ENCODE results near the gene COMMD3. TPM values are rescaled to one million over a fixed set of nuclear protein-coding genes. Genes with fewer than 3 reads are reported as not detected.

The COMMD3 gene
- total RNA-seq, 6 experiments from 2014 or later, result 23.2 to 39.0 (median 32.0) TPM

DNA sequence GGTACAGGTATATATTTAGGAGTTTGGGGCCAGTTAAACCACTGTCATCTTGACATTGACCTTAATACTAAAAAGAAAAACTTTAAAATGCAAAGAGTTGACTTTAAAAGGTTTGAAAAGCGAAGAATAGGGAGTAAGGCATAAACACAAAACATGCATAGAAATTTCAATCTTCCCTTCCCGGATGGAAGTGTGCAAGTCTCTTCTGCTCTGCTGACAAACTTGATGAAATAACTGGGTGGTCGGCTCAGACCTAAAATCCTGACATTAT is 25.7 kb downstream of the COMMD3 start:
- Histone ChIP-seq H3K9me3 (no peaks in the 10 kb centered on the region), H3K27me3 (peaks cover 26 to 61% of the 10 kb centered on the region in 2 donors), H3K27ac (no peak overlapping the region), H3K4me3 (no peak overlapping the region), H3K36me3 (no peaks in the 10 kb centered on the region), H3K4me1 (peaks cover 0 to 5% (median 1%) of the 10 kb centered on the region in 4 donors)
- no peak for ATAC-seq
- DNase-seq, result no peak
- TF ChIP-seq, protein P1, sequence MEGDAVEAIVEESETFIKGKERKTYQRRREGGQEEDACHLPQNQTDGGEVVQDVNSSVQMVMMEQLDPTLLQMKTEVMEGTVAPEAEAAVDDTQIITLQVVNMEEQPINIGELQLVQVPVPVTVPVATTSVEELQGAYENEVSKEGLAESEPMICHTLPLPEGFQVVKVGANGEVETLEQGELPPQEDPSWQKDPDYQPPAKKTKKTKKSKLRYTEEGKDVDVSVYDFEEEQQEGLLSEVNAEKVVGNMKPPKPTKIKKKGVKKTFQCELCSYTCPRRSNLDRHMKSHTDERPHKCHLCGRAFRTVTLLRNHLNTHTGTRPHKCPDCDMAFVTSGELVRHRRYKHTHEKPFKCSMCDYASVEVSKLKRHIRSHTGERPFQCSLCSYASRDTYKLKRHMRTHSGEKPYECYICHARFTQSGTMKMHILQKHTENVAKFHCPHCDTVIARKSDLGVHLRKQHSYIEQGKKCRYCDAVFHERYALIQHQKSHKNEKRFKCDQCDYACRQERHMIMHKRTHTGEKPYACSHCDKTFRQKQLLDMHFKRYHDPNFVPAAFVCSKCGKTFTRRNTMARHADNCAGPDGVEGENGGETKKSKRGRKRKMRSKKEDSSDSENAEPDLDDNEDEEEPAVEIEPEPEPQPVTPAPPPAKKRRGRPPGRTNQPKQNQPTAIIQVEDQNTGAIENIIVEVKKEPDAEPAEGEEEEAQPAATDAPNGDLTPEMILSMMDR (IDR thresholded peaks at IDR 0.05), result no peak
- no peak for TF ChIP-seq POLR2A (IDR thresholded peaks at IDR 0.05)
- intact Hi-C loops (cut with DNase I), result no loop called here
- 39% methylated on average over 3 of the region's 3 CpGs for WGBS (ENCODE audit: insufficient coverage, low coverage, low lambda C conversion rate, missing lambda C conversion rate)

DNA sequence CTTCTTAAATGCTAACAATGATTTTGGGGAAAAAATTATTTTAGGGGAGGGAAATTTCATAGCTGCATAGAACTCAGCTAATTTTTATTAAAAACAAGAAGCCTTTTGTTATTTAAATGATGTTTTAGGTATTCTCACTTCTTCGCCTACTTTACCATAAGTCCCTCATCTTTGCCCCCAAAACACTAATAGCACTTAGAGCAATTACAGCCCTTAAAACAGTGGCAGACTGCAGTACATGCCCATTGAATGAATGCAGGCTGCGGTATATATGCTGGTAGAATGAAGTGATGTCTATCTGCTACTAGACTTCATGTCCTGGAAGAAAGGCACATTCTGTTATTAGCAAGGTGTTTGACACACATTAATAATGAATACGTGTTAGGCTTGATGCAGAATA is 26.2 kb downstream of the COMMD3 start:
- TF ChIP-seq, protein P1 (IDR thresholded peaks at IDR 0.05), result no peak
- TF ChIP-seq POLR2A (IDR thresholded peaks at IDR 0.05), result no peak
- H3K4me3 ChIP-seq, result no peak overlapping the region
- DNase-seq (no peak), ATAC-seq (no peak)
- intact Hi-C loops (cut with DNase I), result no loop called here
- H3K9me3 ChIP-seq, result no peaks in the 10 kb centered on the region
- peaks cover 0 to 5% (median 1%) of the 10 kb centered on the region in 4 donors for H3K4me1 ChIP-seq
- 37% methylated on average over 3 of the region's 3 CpGs for WGBS (ENCODE audit: insufficient coverage, low coverage, low lambda C conversion rate, missing lambda C conversion rate)
- no peak overlapping the region for H3K27ac ChIP-seq
- no peaks in the 10 kb centered on the region for H3K36me3 ChIP-seq
- peaks cover 22 to 56% of the 10 kb centered on the region in 2 donors for H3K27me3 ChIP-seq

DNA sequence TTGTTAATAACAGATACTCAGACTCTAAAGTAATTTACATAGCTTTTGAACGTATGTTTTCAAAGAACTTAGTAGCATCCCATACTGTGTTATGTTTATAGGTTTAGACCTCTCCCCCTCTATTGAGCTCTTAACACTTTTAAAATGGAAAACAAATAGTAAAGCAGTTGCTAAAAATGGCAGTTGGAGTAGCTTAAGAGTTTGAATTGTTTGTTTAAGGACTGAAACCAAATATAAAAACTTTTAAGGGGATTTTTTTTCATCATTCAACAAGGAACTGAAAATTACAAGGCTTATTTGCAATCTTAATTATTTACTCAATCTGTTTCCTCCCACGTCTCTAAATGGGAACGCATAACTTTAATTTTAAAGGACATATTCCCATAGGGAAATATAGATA is 27.5 kb downstream of the COMMD3 start:
- TF ChIP-seq, protein P1 (IDR thresholded peaks at IDR 0.05), result no peak
- no peak for TF ChIP-seq POLR2A (IDR thresholded peaks at IDR 0.05)
- Histone ChIP-seq H3K27me3 (peaks cover 22 to 48% of the 10 kb centered on the region in 2 donors), H3K4me1 (peaks cover 0 to 5% (median 1%) of the 10 kb centered on the region in 4 donors), H3K9me3 (no peaks in the 10 kb centered on the region), H3K36me3 (no peaks in the 10 kb centered on the region), H3K4me3 (no peak overlapping the region), H3K27ac (no peak overlapping the region)
- 17% methylated on average over 3 of the region's 3 CpGs for WGBS (ENCODE audit: insufficient coverage, low coverage, low lambda C conversion rate, missing lambda C conversion rate)
- no peak for ATAC-seq
- no peak for DNase-seq
- intact Hi-C loops (cut with DNase I), result no loop called here

DNA sequence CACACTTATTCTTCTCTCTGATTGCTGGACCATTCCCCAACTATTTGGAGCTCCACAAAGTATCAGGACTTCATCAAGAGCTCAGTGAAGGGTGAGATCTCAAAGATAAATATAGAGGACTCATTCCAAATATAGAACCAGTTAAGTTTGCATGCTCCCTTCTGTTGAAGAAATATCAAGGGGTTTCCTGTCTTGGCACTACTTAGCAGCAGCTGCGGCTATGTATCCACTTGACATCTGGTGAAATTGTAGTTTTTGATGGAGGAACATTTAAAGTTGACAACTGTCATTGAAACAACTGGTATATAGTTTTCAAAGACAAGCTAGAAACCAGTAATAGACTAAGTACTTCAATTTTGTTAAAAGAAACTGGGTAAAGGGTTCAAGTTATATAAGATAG is 28.1 kb downstream of the COMMD3 start:
- ATAC-seq, result no peak
- Histone ChIP-seq H3K36me3 (no peaks in the 10 kb centered on the region), H3K4me3 (no peak overlapping the region), H3K9me3 (no peaks in the 10 kb centered on the region), H3K27ac (no peak overlapping the region), H3K27me3 (peaks cover 22 to 43% of the 10 kb centered on the region in 2 donors), H3K4me1 (peaks cover 0 to 5% (median 1%) of the 10 kb centered on the region in 4 donors)
- TF ChIP-seq, protein P1 (IDR thresholded peaks at IDR 0.05), result no peak
- TF ChIP-seq POLR2A (IDR thresholded peaks at IDR 0.05), result no peak
- intact Hi-C loops (cut with DNase I), result no loop called here
- DNase-seq, result no peak
- WGBS (ENCODE audit: insufficient coverage, low coverage, low lambda C conversion rate, missing lambda C conversion rate), result 21% methylated on average over 1 of the region's 1 CpG

DNA sequence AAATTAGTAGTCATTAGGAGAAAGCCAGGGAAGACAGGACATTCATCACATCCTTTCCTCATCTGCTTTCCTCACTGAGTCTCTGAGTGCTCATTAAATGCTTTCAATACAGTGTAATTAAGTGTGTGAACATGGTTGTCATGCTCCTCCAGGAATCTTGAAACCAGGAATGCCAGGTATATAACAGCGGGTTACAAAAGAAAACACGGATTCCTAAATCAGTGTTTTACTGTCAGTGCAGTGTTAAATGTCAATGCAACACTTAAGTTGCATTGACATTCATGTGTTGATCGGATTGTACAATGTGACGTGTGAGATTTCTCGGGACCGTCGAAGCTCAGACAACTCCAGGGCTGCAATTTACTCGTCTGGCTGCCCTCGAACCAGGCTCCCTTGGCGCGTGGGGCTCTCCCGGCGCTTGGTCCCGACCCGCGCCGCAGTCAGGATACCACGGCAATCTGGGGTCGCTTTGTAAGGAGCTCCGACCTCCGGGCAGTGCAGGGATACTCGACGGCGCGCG is 28.7 kb downstream of the COMMD3 start:
- ATAC-seq, result no peak
- H3K4me3 ChIP-seq, result no peak overlapping the region
- H3K27ac ChIP-seq, result no peak overlapping the region
- intact Hi-C loops (cut with DNase I), result no loop called here
- WGBS (ENCODE audit: insufficient coverage, low coverage, low lambda C conversion rate, missing lambda C conversion rate), result 14% methylated on average over 5 of the region's 26 CpGs
- H3K9me3 ChIP-seq, result no peaks in the 10 kb centered on the region
- H3K27me3 ChIP-seq, result peaks cover 24 to 39% of the 10 kb centered on the region in 2 donors
- peaks cover 0 to 3% (median 1%) of the 10 kb centered on the region in 4 donors for H3K4me1 ChIP-seq
- no peaks in the 10 kb centered on the region for H3K36me3 ChIP-seq
- DNase-seq, result no peak
- TF ChIP-seq, protein P1 (IDR thresholded peaks at IDR 0.05), result no peak
- TF ChIP-seq POLR2A (IDR thresholded peaks at IDR 0.05), result no peak

Data from right lobe of liver (tissue), 6 donors.